ENCODE data around the gene PITPNC1.
A peak's percentile ranks its signal among the peaks of the same experiment; 100 is the strongest.

Gene PITPNC1

GRCh38 chr17:67658265-67658664, 281.2 kb downstream of the PITPNC1 start:
- no peak for DNase-seq

- no peak for DNase-seq
Observed at GRCh38 chr17:67659028-67659427, 281.9 kb downstream of the PITPNC1 start.

DNA sequence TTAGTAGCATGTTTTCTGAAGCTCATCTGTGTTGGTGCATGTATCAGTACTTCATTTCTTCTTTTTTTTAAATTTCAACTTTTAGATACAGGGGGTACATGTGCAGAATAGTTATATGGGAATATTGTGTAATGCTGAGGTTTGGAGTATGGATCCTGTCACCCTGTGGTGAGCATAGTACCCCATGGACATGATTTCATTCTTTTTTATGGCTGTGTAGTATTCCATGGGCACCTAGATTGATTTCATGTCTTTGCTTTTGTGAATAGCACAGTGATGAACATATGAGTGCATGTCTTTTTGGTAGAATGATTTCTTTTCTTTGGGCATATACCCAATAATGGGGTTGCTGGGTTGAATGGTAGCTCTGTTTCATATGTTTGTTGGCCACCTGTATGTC, 285.6 kb downstream of the PITPNC1 start:
- no peak for DNase-seq

GRCh38 chr17:67663457-67663856, 286.4 kb downstream of the PITPNC1 start:
- no peak for DNase-seq

DNA sequence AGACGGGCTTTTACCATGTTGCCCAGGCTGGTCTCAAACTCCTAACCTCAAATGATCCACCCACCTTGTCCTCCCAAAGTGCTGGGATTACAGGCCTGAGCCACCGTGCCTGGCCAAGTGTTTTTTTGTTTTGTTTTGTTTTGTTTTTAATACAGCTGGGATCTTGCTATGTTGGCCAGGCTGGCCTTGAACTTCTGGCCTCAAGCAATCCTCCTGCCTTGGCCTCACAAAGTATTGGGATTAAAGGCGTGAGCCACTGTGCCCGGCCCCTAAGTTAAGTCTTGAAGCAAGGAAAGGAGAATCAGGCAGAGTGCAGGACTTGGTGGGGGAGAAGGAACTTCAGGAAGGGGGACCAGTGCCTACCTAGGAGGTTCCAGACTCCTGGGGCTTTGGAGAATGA, 288.9 kb downstream of the PITPNC1 start:
- no peak for DNase-seq

DNA sequence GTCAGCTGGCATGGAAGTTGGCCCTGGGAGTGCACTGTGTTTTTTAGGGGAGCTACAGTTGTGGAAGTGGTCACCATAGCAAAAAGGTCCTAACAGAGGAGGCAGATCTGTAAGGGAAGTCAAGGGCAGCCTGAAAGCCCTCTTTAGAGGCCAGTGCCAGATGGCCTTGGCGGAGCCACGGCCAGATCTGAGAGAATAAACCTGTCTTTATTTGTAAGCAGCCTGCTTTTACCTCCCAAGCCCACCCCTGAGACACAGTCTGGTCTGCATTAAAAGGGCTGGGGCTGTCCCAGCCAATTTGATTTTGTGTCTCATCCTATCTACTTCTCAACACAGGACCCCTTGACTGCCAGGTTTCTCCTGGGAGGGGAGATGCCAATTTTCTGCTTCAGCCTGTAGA, 289.6 kb downstream of the PITPNC1 start:
- no peak for DNase-seq

DNA sequence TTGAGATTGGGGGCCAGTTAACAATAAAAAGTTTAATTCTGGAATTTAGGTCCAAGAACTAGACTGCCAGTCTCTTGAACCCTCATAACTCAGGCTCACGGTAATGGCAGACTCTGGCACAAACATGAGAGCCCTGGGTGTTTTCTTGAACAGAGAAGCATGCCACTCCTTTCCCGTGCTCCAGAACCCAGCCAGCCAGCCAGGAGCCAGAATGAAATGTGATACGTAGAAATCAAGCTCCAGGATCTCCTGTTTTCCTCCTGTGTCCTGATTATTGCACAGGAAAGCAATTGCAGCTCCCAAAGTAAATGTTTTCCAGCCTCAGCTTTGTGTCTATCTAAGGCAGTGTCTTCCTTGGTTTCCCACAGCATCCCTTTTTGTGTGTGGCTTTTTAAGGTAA, 294.4 kb downstream of the PITPNC1 start:
- no peak for DNase-seq

- DNase-seq: no peak
Observed at GRCh38 chr17:67672592-67673335, 295.7 kb downstream of the PITPNC1 start.

GRCh38 chr17:67675481-67675880, 298.4 kb downstream of the PITPNC1 start:
- no peak for DNase-seq

DNA sequence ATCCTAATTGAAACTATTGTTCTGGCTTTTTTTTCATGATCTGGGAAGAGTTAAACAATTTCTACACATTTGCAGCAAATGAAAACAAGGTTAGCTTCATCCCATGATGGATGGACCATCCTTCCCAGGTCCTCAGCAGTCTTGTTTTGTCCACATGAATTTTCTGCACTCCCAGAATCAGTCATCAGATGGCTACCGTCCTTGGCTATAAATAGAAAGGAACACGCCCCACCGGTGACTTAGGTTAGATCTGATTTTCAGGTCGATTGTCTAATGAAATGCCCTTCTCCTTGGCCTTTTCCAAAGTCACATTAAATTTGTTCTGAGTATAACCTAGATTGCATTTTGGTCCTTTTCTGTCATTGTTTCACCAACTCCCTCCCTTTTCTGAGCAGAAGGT, 299.2 kb downstream of the PITPNC1 start:
- no peak for DNase-seq

DNA sequence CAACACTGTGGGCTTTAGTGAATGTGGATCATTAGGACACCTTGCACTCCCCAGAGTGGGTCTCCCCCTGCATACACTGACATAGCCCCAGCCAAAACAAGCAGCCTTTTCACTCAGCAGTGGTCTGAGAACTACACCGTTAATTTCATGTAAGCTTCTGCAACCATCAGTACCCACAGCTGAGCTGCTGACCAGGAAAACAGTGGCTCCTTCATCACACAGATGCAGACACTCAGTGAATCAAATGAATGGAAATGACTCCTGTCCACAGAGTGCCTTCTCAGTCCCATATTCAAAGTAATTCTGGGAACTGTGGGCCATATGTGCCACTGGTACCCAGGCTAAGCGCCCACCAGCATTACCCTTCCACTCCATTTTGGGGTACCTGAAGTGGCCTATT, 301.3 kb downstream of the PITPNC1 start:
- no peak for DNase-seq

- no peak for DNase-seq
Observed at GRCh38 chr17:67679225-67679624, 302.1 kb downstream of the PITPNC1 start.

- no peak for DNase-seq
Observed at GRCh38 chr17:67679721-67680120, 302.6 kb downstream of the PITPNC1 start.

- no peak for DNase-seq
Observed at GRCh38 chr17:67680445-67681224, 303.6 kb downstream of the PITPNC1 start.

- DNase-seq: no peak
Observed at GRCh38 chr17:67682196-67682595, 305.1 kb downstream of the PITPNC1 start.

- DNase-seq: no peak
Observed at GRCh38 chr17:67685351-67685750, 308.3 kb downstream of the PITPNC1 start.

DNA sequence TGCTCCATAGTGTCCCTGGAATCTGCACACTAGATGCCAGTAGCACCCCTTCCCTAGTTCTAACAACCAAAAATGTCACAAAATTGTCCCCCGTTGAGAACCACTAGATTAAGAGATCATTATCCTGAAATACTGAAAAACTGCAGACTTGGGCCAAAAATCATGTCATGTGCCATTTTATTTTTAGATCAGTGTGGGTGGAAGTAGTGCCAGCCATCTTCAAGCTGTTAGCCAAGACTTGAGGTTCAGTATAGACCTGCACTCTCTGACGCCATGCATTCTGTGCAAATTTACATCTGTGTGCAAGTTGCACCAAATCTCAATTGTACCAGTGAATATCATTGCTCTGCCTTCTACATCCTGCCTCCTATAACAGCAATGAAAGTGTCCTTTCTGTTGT, 309.2 kb downstream of the PITPNC1 start:
- no peak for DNase-seq

DNA sequence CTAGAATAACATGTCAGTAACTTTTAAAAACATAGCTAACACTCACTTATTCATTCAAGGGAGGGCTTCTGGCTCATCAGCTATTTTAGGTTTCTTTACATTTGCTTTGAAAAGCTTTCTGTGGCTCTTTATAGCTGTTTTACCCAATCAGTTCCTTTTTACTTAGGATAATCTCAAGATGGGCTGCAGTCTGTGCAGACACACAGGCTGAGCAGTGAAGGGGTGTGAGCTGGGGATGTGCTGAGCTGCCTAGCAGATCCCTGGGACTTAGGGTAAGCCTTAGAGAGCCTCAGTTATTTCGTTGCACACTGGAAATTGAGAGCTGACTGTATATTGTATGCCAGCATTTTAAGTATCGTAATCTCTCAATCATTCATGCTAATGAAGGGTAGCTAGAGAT, 310.4 kb downstream of the PITPNC1 start:
- no peak for DNase-seq

DNA sequence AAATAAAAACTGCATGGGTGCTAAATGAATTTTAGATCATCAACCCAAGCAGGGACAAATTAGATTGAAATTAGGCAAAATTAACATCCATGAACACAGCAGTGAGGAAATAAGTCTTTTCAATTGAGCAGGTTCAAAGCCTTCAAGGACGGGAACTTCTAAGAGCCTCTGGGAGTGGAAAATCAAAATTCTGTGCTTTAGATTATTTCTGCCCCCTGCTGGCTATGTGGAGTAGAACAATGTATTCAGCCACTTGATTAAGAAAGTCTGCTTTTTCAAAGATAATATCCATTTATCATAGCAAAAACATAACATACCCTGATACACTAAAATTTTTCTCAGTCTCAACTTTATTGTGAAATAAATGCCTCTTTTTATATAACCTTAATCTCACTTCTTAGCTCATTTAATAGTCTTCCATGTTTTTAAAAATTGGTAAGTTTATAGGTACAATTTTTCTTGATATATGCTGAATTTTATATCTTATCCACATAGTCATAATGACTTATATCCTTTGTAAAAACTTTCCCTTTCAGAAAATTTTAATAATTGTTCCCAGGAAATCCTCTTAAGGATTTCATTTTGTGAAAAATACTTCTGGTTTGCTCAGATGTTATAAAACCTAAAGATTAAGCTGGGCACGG, 312.6 kb downstream of the PITPNC1 start:
- peak in 1 of 2 experiments; percentile 41 for DNase-seq

GRCh38 chr17:67693811-67694210, 316.7 kb downstream of the PITPNC1 start:
- DNase-seq: no peak

GRCh38 chr17:67696347-67696746, 319.3 kb downstream of the PITPNC1 start:
- no peak for DNase-seq

GRCh38 chr17:67696853-67697498, 319.9 kb downstream of the PITPNC1 start:
- no peak for DNase-seq

GRCh38 chr17:67700037-67700724, 323.1 kb downstream of the PITPNC1 start:
- no peak for DNase-seq
